Osteocyte (in vitro differentiated cells): ENCODE results near the gene NPPA. TPM values are rescaled to one million over a fixed set of nuclear protein-coding genes. Genes with fewer than 3 reads are reported as not detected.

ENCODE experiments used
- DNase-seq: peaks from one replicate; pipeline ENCODE4 v3.0.0; 2021; ENCODE audit warnings: mixed read lengths; ENCODE audit not compliant: unreplicated experiment; ENCODE audit errors: extremely low spot score
- H3K27ac Mint-ChIP-seq: one replicate; pipeline ENCODE4 v1.8.0; 2021; ENCODE audit warnings: mild to moderate bottlenecking, mixed read lengths; ENCODE audit not compliant: unreplicated experiment
- H3K27me3 Mint-ChIP-seq: one replicate; pipeline ENCODE4 v1.8.0; 2021; ENCODE audit warnings: mixed read lengths; ENCODE audit not compliant: unreplicated experiment
- H3K36me3 Mint-ChIP-seq: one replicate; pipeline ENCODE4 v1.8.0; 2021; ENCODE audit warnings: mixed read lengths; ENCODE audit not compliant: unreplicated experiment
- H3K4me1 Mint-ChIP-seq: one replicate; pipeline ENCODE4 v1.8.0; 2021; ENCODE audit warnings: mixed read lengths; ENCODE audit not compliant: unreplicated experiment
- H3K4me3 Mint-ChIP-seq: one replicate; pipeline ENCODE4 v1.8.0; 2021; ENCODE audit warnings: mild to moderate bottlenecking, moderate library complexity, mixed read lengths; ENCODE audit not compliant: unreplicated experiment
- H3K9me3 Mint-ChIP-seq: one replicate; pipeline ENCODE4 v1.8.0; 2021; ENCODE audit warnings: mixed read lengths; ENCODE audit not compliant: unreplicated experiment
- CTCF ChIP-seq: fragments of 200-600 bp; sonication (generic); IDR thresholded peaks from 2 replicates; pipeline ENCODE4 v1.5.0; 2021; ENCODE audit warnings: antibody characterized with exemption, mild to moderate bottlenecking, moderate library complexity
- total RNA-seq: library from RNA; stranded (reverse); gene quantifications from 2 replicates; pipeline ENCODE4 v1.2.1, GENCODE V29; 2021

The NPPA gene
- total RNA-seq, 1 donor from 2014 or later = not detected

- no peak for DNase-seq
- no peak overlapping the region for H3K27ac Mint-ChIP-seq
- H3K36me3 Mint-ChIP-seq = no peaks in the 10 kb centered on the region
- H3K4me3 Mint-ChIP-seq = no peak overlapping the region
- H3K9me3 Mint-ChIP-seq = peaks cover 3% of the 10 kb centered on the region
- peaks cover 43% of the 10 kb centered on the region for H3K27me3 Mint-ChIP-seq
- no peak for TF ChIP-seq CTCF
- H3K4me1 Mint-ChIP-seq = peaks cover 3% of the 10 kb centered on the region
Observed at GRCh38 chr1:11858968-11859871, 11.6 kb upstream of the NPPA start.

GRCh38 chr1:11858613-11858967, 11.0 kb upstream of the NPPA start, which contains the start of gene NPPB:
NPPB (minus strand) TSS chr1:11858945; CDS start chr1:11858833, 112 bp downstream.
- TF ChIP-seq CTCF = no peak
- DNase-seq = no peak
- Mint-ChIP-seq H3K4me1 (peaks cover 3% of the 10 kb centered on the region), H3K27me3 (peaks cover 43% of the 10 kb centered on the region), H3K4me3 (no peak within 1 kb of the TSS), H3K9me3 (peaks cover 3% of the 10 kb centered on the region), H3K36me3 (no peaks in the 10 kb centered on the region), H3K27ac (no peak within 1 kb of the TSS)

GRCh38 chr1:11858158-11858557, 10.6 kb upstream of the NPPA start:
- no peak for TF ChIP-seq CTCF
- peaks cover 3% of the 10 kb centered on the region for H3K4me1 Mint-ChIP-seq
- no peak for DNase-seq
- H3K36me3 Mint-ChIP-seq = no peaks in the 10 kb centered on the region
- peaks cover 3% of the 10 kb centered on the region for H3K9me3 Mint-ChIP-seq
- no peak overlapping the region for H3K27ac Mint-ChIP-seq
- no peak overlapping the region for H3K4me3 Mint-ChIP-seq
- peaks cover 43% of the 10 kb centered on the region for H3K27me3 Mint-ChIP-seq

- Mint-ChIP-seq H3K4me1 (peaks cover 3% of the 10 kb centered on the region), H3K36me3 (no peaks in the 10 kb centered on the region), H3K4me3 (no peak overlapping the region), H3K27ac (no peak overlapping the region), H3K9me3 (peaks cover 3% of the 10 kb centered on the region), H3K27me3 (peaks cover 37% of the 10 kb centered on the region)
- DNase-seq = no peak
- TF ChIP-seq CTCF = no peak
Observed at GRCh38 chr1:11857164-11857851, 9.7 kb upstream of the NPPA start.

GRCh38 chr1:11856698-11857097, 9.1 kb upstream of the NPPA start:
- no peak for DNase-seq
- Mint-ChIP-seq H3K27me3 (peaks cover 35% of the 10 kb centered on the region), H3K27ac (no peak overlapping the region), H3K4me1 (peaks cover 3% of the 10 kb centered on the region), H3K36me3 (no peaks in the 10 kb centered on the region), H3K9me3 (peaks cover 2% of the 10 kb centered on the region), H3K4me3 (no peak overlapping the region)
- no peak for TF ChIP-seq CTCF
